ENCODE measurements around the gene CHKB.

The CHKB gene

GRCh38 chr22:50586416-50586815 is 3.8 kb upstream of the CHKB start:
- no peak overlapping the region for H3K27ac Mint-ChIP-seq
- no peak overlapping the region for H3K4me3 Mint-ChIP-seq
- H3K9me3 Mint-ChIP-seq, result no peaks in the 10 kb centered on the region
- H3K36me3 Mint-ChIP-seq (ENCODE audit: low read depth), result no peaks in the 10 kb centered on the region
- peaks cover 15% of the 10 kb centered on the region for H3K4me1 Mint-ChIP-seq (ENCODE audit: low read depth)
- H3K27me3 Mint-ChIP-seq, result no peaks in the 10 kb centered on the region

DNA sequence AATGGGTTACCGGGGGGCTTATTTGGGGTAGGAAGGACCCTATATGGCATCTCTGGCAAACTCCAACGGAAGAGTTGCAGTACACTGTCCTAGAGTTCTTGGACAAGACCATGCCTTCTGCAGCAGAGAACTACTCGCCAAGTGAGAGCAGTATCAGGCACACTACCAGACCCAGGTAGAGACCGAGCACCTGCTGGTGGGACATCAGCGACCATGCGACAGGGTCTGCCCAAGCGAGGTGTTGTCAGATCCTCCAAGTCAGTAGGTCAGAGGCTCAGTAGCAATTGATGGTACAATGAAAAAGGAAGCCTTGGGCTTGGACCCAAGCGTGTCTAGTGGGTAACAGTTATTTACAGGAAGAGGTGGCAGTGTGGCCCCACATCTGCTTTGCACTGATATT is 3.1 kb upstream of the CHKB start:
- Mint-ChIP-seq H3K9me3 (no peaks in the 10 kb centered on the region), H3K36me3 (ENCODE audit: low read depth) (peaks cover 5% of the 10 kb centered on the region), H3K27me3 (no peaks in the 10 kb centered on the region), H3K27ac (no peak overlapping the region), H3K4me3 (no peak overlapping the region), H3K4me1 (ENCODE audit: low read depth) (peaks cover 17% of the 10 kb centered on the region)

GRCh38 chr22:50585238-50585637 is 2.6 kb upstream of the CHKB start:
- no peak overlapping the region for H3K4me3 Mint-ChIP-seq

DNA sequence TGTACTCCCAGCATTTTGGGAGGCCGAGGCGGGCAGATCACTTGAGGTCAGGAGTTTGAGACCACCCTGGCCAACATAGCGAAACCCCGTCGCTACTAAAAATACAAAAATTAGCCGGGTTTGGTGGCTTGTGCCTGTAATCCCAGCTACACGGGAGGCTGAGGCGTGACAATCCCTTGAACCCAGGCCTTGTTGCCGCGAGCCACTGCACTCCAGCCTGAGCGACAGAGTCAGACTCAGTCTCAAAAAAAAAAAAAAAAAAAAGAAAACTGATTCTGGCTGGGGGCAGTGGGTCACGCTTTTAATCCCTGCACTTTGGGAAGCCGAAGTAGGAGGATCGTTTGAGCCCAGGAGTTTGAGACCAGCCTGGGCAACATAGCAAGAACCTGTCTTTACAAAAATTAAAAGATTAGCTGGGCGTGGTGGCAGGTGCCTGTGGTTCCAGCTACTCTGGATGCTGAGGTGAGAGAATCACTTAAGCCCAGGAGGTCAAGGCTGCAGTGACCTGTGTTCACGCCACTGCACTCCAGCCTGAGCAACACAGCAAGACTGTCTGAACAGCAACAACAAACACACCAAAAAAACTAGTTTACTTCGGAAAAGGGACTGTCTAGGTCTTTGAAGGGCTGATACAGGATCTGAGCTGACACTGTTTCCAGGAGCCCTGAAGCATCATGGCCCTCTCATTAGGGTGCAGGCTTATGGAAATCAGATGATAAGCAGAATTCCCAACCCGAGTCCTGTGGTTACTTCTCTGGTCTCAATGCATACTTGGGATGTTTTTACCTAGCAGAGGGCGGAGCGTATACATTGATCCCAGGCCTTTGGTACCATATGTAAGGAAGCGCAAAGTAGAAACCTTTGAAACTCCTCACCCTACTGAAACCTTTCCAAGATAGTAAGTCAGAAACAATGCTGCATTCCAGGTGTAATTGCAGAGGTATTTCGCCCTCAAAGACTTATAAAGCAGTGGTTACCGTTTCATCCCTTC is 1.8 kb upstream of the CHKB start:
- peaks cover 5% of the 10 kb centered on the region for H3K36me3 Mint-ChIP-seq (ENCODE audit: low read depth)
- H3K4me3 Mint-ChIP-seq, result peak overlapping the region; percentile 98
- peak overlapping the region; percentile 97 for H3K27ac Mint-ChIP-seq
- H3K9me3 Mint-ChIP-seq, result no peaks in the 10 kb centered on the region
- H3K4me1 Mint-ChIP-seq (ENCODE audit: low read depth), result peaks cover 21% of the 10 kb centered on the region
- H3K27me3 Mint-ChIP-seq, result no peaks in the 10 kb centered on the region

More at GRCh38 chr22:50585238-50585637, 2.6 kb upstream of the CHKB start:
- no peak overlapping the region for H3K27ac Mint-ChIP-seq
- H3K9me3 Mint-ChIP-seq, result no peaks in the 10 kb centered on the region
- no peaks in the 10 kb centered on the region for H3K27me3 Mint-ChIP-seq
- peaks cover 5% of the 10 kb centered on the region for H3K36me3 Mint-ChIP-seq (ENCODE audit: low read depth)
- peaks cover 17% of the 10 kb centered on the region for H3K4me1 Mint-ChIP-seq (ENCODE audit: low read depth)

GRCh38 chr22:50583294-50583861 is 729 bp upstream of the CHKB start:
- Mint-ChIP-seq H3K4me1 (ENCODE audit: low read depth) (peaks cover 21% of the 10 kb centered on the region), H3K27me3 (no peaks in the 10 kb centered on the region), H3K36me3 (ENCODE audit: low read depth) (peaks cover 9% of the 10 kb centered on the region), H3K27ac (peak overlapping the region; percentile 97), H3K4me3 (peak overlapping the region; percentile 98), H3K9me3 (no peaks in the 10 kb centered on the region)

- Mint-ChIP-seq H3K27me3 (no peaks in the 10 kb centered on the region), H3K9me3 (no peaks in the 10 kb centered on the region), H3K27ac (peak overlapping the region; percentile 85), H3K36me3 (ENCODE audit: low read depth) (peaks cover 9% of the 10 kb centered on the region), H3K4me3 (peak overlapping the region; percentile 98), H3K4me1 (ENCODE audit: low read depth) (peaks cover 26% of the 10 kb centered on the region)
Measured at GRCh38 chr22:50581950-50582492, 628 bp downstream of the CHKB start.

- no peaks in the 10 kb centered on the region for H3K9me3 Mint-ChIP-seq
- peak overlapping the region; percentile 98 for H3K4me3 Mint-ChIP-seq
- H3K27ac Mint-ChIP-seq, result peak overlapping the region; percentile 85
- peaks cover 11% of the 10 kb centered on the region for H3K36me3 Mint-ChIP-seq (ENCODE audit: low read depth)
- H3K4me1 Mint-ChIP-seq (ENCODE audit: low read depth), result peaks cover 26% of the 10 kb centered on the region
- no peaks in the 10 kb centered on the region for H3K27me3 Mint-ChIP-seq
Measured at GRCh38 chr22:50581031-50581949, 1.4 kb downstream of the CHKB start.

DNA sequence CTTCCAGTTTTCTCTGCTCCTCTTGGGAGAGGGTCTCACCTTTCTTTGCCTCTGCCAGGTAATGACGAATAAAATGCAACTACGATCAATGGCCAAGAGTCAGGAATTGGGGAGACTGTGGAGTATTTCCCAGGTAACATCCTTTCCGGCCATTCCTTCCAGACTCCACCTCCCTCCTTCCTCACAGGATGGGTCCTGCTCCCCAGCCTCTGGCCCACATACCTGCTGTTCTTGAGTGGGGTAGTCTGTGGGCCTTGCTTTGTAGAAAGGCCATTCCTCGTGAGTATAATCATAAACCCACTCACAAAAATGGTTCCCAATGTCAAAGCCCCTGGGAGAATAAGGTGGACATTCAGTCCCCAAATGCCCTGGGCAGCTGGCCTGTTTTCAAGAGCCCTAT is 2.9 kb downstream of the CHKB start:
- H3K27ac Mint-ChIP-seq, result no peak overlapping the region
- H3K4me3 Mint-ChIP-seq, result no peak overlapping the region
- H3K9me3 Mint-ChIP-seq, result no peaks in the 10 kb centered on the region

GRCh38 chr22:50578776-50579310 is 3.8 kb downstream of the CHKB start:
- H3K27ac Mint-ChIP-seq, result no peak overlapping the region
- peaks cover 24% of the 10 kb centered on the region for H3K4me1 Mint-ChIP-seq (ENCODE audit: low read depth)
- H3K9me3 Mint-ChIP-seq, result no peaks in the 10 kb centered on the region
- peaks cover 12% of the 10 kb centered on the region for H3K36me3 Mint-ChIP-seq (ENCODE audit: low read depth)
- no peak overlapping the region for H3K4me3 Mint-ChIP-seq
- no peaks in the 10 kb centered on the region for H3K27me3 Mint-ChIP-seq

More for the DNA sequence above, 2.9 kb downstream of the CHKB start:
- Mint-ChIP-seq H3K36me3 (ENCODE audit: low read depth) (peaks cover 12% of the 10 kb centered on the region), H3K4me1 (ENCODE audit: low read depth) (peaks cover 26% of the 10 kb centered on the region), H3K27me3 (no peaks in the 10 kb centered on the region)

GRCh38 chr22:50577987-50578775 is 4.5 kb downstream of the CHKB start, which contains the start of gene CPT1B:
Gene CPT1B (minus strand): TSS chr22:50578427. CDS start chr22:50577915, 512 bp downstream.
- Mint-ChIP-seq H3K27me3 (no peaks in the 10 kb centered on the region), H3K9me3 (no peaks in the 10 kb centered on the region), H3K36me3 (ENCODE audit: low read depth) (peaks cover 12% of the 10 kb centered on the region), H3K4me3 (peak within 1 kb of the TSS; percentile 26), H3K4me1 (ENCODE audit: low read depth) (peaks cover 17% of the 10 kb centered on the region), H3K27ac (no peak within 1 kb of the TSS)

DNA sequence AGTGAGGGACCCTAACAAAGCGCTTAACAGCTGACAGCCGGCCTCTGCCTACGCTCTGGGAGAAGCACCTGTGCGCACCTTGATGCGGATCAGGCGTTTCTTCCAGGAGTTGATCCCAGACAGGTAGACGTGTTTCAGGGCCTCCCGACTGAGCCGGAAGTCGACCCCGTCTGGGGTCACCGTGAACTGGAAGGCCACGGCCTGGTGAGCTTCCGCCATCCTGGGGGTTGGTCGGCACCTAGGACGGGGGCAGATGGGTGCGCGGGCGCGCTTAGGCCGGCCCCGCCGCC is 5.0 kb downstream of the CHKB start:
- Mint-ChIP-seq H3K27ac (no peak overlapping the region), H3K9me3 (no peaks in the 10 kb centered on the region), H3K36me3 (ENCODE audit: low read depth) (peaks cover 12% of the 10 kb centered on the region), H3K4me3 (peak overlapping the region; percentile 26), H3K27me3 (no peaks in the 10 kb centered on the region), H3K4me1 (ENCODE audit: low read depth) (peaks cover 17% of the 10 kb centered on the region)

DNA sequence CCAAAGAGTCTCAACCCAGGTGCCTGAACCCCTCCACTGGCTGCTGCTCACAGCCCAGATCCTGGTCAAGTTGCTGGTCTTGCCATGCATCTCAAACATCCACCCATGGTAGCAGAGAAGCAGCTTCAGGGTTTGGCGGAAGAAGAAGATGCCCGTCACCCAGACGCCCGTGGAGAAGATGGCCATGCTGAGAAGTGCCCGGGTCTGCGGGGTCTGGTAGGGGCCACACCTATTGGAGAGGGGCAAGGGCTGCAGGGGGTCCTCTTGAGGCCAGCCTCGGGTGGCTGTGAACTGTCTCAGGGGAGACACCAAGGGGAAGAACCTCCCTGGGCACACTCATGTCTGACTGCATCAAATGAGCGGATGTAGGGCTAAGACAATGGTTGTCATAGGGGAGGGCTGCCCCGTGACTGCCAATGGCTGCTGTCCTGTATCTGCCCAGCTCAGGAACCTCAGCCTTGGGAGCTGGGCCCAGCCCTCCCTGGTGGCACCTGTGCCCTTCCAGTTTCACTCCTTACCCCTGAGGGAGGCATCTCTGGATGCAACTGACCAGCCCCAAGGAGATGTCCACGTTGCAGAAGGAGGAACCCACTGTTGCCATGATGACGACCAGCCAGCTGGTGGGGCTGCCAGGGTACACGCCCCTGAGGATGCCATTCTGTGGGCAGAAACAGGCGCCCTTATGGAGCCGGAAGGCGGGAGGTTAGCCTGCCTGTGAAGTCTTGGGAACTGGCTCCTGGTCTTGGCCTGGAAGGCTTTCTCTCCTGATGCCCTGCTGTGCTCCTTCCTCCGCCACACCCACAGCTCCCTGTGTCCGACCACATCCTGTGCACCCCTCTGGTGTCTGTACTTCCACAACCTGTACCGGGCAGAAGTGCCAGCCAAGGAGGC is 5.6 kb downstream of the CHKB start:
- Mint-ChIP-seq H3K27ac (no peak overlapping the region), H3K4me1 (ENCODE audit: low read depth) (peaks cover 17% of the 10 kb centered on the region), H3K27me3 (no peaks in the 10 kb centered on the region), H3K4me3 (peak overlapping the region; percentile 26), H3K9me3 (no peaks in the 10 kb centered on the region), H3K36me3 (ENCODE audit: low read depth) (peaks cover 18% of the 10 kb centered on the region)

- peaks cover 9% of the 10 kb centered on the region for H3K4me1 Mint-ChIP-seq (ENCODE audit: low read depth)
- H3K4me3 Mint-ChIP-seq, result no peak overlapping the region
- no peaks in the 10 kb centered on the region for H3K9me3 Mint-ChIP-seq
- H3K27ac Mint-ChIP-seq, result no peak overlapping the region
- peaks cover 15% of the 10 kb centered on the region for H3K36me3 Mint-ChIP-seq (ENCODE audit: low read depth)
- no peaks in the 10 kb centered on the region for H3K27me3 Mint-ChIP-seq
Measured at GRCh38 chr22:50576070-50576469, 6.6 kb downstream of the CHKB start.

Data from stimulated activated naive CD8-positive, alpha-beta T cell treated with anti-CD3 and anti-CD28 coated beads, Interleukin-15, Interleukin-2, amounts not matched to agents 100 ng/mL and 50 ng/mL, for 24 hours (primary cell).